HG03558 (cell line): ENCODE results near the gene GPR137C.

Source experiments
- ATAC-seq: cut with Tn5 transposase; IDR thresholded peaks from one replicate; pipeline ENCODE4 v1.9.1; 2021; ENCODE audit warnings: moderate number of reproducible peaks; ENCODE audit not compliant: unreplicated experiment; ENCODE audit errors: extremely low read depth

GPR137C gene

GRCh38 chr14:52552063-52552988 is at the start of gene GPR137C, which contains the start of gene TXNDC16:
Gene GPR137C (plus strand): TSS chr14:52552836. CDS start chr14:52553148, 312 bp downstream.
Gene TXNDC16 (minus strand): TSS chr14:52552505. CDS start chr14:52543557, 8,948 bp downstream.
- peak; percentile 95 for ATAC-seq

GRCh38 chr14:52513249-52513648 is 39.4 kb upstream of the GPR137C start:
- ATAC-seq, result no peak

DNA sequence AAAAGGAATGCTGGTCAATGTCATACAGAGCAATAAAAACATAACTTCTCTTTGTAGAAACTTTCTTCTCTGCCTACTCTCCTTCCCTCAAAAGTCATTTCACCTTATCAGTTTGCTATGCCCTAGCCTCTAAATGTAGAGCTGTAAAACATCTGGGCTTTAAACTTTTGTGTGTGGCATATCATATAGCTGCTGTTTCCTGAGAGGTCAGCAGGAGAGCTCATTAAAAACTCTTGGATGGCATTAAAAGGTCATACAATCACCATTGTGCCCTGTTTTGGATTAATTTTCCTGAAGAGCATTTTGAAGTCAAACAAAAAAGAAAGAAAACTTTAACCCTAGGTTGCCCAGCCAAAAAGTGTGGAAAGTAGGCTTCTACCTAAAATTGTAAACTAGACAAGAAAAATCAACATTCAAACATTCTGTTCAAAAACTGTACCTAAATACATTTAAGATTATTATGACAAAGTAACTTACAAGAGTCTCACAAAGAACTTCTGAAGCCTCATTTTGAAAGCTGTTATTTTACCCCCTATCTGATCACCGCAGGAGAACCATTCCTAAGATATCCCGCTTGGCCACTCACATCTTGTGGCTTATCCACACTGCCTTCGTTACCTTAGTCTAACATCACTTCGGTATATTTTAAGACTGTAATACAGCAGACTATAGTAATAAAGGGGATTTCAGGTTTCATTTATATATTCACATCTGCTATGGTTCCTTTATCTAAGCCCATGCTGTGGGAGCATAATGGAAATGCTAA is 38.4 kb upstream of the GPR137C start:
- ATAC-seq, result no peak

DNA sequence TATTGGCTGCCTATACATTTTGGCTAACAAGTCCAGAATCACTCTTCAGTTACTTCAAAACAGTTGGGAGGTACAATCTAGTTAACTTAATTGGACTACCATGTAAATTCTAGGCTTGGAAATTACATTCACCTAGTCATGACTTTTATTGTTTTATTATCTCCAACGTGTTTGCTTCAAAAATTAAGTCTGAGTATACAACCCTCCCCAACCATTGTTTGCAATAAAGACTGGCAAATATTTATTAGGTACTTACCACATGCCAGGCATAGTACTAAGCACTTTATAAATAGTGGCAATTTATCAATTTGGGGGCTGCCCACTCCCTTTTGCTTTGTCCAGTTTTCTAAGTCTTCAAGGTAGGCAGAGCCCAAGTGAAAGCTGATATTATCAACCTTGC is 30.6 kb upstream of the GPR137C start:
- no peak for ATAC-seq

- ATAC-seq, result no peak
These were observed 29.9 kb upstream of the GPR137C start for GRCh38 chr14:52522581-52523345.

GRCh38 chr14:52527052-52527451 is 25.6 kb upstream of the GPR137C start:
- ATAC-seq, result no peak

DNA sequence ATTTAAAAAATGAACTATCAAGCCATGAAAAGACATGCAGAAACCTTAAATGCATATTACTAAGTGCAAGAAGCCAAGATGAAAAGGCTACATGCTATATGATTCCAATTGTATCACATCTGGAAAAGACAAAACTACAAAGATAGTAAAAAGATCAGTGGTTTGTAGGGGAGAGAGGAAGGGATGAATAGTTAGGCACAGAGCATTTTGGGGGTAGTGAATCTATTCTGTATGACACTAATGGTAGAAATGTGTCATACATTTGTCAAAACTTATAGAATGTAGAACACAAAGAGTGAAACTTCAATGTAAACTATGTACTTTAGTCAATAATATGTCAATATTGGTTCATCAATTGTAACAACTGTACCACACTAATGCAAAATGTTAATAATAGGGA is 21.2 kb upstream of the GPR137C start:
- ATAC-seq, result no peak

- ATAC-seq, result no peak
These were observed 16.4 kb upstream of the GPR137C start for GRCh38 chr14:52536269-52536668.

DNA sequence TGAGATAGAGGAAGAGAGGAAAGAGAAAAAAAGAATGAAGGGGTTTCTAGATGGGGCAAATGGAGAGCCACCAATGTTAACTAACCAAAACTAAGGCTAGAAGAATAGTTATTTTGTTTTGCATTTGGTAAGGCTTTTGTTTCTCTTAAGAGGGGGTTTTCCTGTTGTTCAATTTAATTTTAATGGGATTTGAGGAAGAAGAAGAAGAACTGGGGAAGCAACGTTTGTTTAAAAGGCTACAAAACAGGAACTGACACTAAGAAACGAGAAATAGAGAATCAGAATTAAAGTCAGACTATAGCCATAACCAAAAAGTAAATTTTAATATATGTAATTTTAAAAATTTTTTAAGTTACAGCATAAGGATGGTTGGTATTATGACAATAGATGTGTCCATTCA is 14.0 kb upstream of the GPR137C start:
- no peak for ATAC-seq

DNA sequence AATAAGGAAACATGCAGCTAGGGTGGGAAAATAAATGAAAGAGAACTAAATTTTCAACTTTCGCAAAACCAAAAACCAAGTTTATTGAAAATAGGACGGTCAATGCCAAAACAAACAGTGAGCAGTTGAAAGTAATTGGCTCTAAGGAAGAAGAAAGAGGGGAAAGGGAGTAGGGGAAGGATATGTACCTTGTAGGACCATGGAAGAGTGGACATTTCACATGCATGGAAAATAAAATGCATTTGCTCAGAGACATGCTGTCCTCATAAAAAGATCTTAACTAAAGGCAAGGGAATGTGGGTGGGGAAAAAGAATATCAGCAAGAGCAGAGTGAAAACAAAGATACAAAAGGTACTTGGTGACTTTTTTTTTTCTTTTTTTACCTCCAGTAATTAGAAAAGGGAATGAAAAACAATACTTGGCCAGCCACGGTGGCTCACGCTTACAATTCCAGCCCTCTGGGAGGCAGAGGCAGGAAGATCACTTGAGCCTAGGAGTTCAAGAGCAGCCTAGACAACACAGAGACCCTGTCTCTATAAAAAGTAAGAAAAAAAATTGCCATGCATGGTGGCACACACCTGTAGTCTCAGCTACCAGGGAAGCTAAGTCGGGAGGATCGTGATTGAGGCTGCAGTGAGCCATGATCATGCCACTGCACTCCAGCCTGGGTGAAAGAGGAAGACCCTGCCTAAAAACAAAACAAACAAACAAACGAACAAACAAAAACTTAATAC is 6.9 kb upstream of the GPR137C start:
- no peak for ATAC-seq

GRCh38 chr14:52546318-52546670 is 6.3 kb upstream of the GPR137C start:
- no peak for ATAC-seq

DNA sequence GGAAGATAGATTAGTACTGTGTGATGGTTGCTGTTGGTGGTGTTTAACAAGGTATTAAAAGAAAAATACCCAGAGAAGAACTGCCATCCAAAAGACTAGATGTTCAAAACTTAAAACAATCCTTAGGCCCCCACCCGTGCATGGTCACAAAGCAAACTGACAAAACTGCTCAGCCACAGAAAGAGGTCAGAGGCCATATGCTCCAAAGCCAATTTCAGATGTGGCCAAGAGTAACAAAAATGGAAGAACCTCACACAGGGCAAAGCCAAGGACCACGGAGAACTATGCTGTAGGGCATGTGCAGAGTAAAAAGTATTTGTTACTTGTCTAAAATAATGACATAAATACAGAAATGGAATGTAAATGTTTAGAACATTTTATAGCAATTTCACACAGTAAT is 5.6 kb upstream of the GPR137C start:
- no peak for ATAC-seq

GRCh38 chr14:52547526-52547925 is 5.1 kb upstream of the GPR137C start:
- ATAC-seq, result no peak

DNA sequence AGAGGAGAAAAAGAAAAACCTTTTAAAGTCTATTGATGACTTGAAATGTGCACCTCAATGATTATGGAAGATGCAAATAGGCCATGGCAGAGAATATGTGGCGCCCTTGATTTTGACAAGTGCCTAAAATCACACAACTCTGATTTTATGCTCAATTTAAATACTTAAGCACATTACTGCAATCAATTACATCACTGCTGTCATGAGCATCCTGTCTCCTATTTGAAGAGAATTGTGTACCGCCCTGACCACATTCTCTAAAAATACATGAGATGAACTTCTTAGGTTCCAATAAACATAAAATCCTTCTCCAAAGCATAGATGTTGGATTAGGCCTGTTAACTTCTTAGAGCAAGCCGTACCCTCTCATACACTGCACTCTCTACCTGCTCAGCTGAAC is 2.0 kb upstream of the GPR137C start:
- no peak for ATAC-seq

DNA sequence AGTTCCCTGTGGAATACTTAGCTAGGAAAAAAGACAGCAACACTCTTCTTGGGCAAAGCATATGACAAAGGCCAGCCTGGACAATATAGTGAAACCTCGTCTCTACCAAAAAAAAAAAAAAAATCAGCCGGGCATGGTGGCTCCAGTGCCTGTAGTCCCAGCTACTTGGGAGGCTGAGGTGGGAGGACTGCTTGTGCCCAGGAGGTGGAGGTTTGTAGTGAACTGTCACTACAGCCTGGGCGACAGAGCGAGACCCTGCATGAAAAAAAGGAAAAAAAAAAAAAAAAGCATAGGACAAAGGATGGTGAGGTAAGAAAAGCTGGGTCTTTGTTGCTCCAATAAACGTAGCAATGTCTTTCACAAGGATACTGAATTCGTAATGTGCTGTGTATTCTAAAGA is 1.4 kb upstream of the GPR137C start:
- ATAC-seq, result no peak

GRCh38 chr14:52551696-52552062 is 957 bp upstream of the GPR137C start:
- ATAC-seq, result no peak

DNA sequence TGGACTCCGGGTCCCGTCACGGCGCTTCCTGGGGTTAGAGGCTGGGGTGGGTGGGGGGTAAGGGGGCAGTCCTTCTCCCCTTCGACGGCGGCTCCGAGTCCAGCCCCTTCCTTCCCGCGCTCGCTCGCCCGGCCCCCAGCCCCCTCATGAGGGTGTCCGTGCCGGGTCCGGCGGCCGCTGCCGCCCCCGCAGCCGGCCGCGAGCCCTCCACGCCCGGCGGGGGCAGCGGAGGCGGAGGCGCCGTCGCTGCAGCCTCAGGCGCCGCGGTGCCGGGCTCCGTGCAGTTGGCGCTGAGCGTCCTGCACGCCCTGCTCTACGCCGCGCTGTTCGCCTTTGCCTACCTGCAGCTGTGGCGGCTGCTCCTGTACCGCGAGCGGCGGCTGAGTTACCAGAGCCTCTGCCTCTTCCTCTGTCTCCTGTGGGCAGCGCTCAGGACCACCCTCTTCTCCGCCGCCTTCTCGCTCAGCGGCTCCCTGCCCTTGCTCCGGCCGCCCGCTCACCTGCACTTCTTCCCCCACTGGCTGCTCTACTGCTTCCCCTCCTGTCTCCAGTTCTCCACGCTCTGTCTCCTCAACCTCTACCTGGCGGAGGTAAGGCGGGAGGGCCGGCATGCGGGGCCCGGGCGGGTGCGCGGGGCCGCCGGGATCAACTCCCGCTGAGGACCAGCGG is 500 bp downstream of the GPR137C start:
- ATAC-seq, result no peak

GRCh38 chr14:52553671-52554575 is 1.3 kb downstream of the GPR137C start:
- ATAC-seq, result no peak
